ENCODE data around the gene TPST1.
"Not testable (repeated sequence)": the region's sequence is repeated elsewhere in the genome, so short reads cannot be mapped to it uniquely, and the experiment has no call there.

TPST1 gene

GRCh38 chr7:66296557-66296956 is 91.4 kb downstream of the TPST1 start:
- no peak for DNase-seq

GRCh38 chr7:66297579-66297978 is 92.4 kb downstream of the TPST1 start:
- DNase-seq: no peak

- no peak for DNase-seq
These were observed 96.1 kb downstream of the TPST1 start for GRCh38 chr7:66301249-66301648.

- DNase-seq: no peak
These were observed 96.6 kb downstream of the TPST1 start for GRCh38 chr7:66301737-66302136.

GRCh38 chr7:66303454-66304155 is 98.5 kb downstream of the TPST1 start:
- DNase-seq: no peak

GRCh38 chr7:66304536-66304935 is 99.4 kb downstream of the TPST1 start:
- no peak for DNase-seq

- DNase-seq: no peak
These were observed 101.1 kb downstream of the TPST1 start for GRCh38 chr7:66306243-66306642.

- DNase-seq: no peak
These were observed 102.6 kb downstream of the TPST1 start for GRCh38 chr7:66307591-66308215.

- no peak for DNase-seq
These were observed 103.3 kb downstream of the TPST1 start for GRCh38 chr7:66308411-66308810.

- DNase-seq: no peak
These were observed 105.5 kb downstream of the TPST1 start for GRCh38 chr7:66310620-66311019.

GRCh38 chr7:66313886-66314568 is 108.9 kb downstream of the TPST1 start:
- no peak for DNase-seq

GRCh38 chr7:66315192-66315591 is 110.1 kb downstream of the TPST1 start:
- no peak for DNase-seq

GRCh38 chr7:66319407-66319979 is 114.4 kb downstream of the TPST1 start:
- no peak for DNase-seq

GRCh38 chr7:66321283-66321682 is 116.1 kb downstream of the TPST1 start:
- DNase-seq: no peak

GRCh38 chr7:66323114-66323796 is 118.1 kb downstream of the TPST1 start:
- DNase-seq: no peak

GRCh38 chr7:66324985-66325384 is 119.9 kb downstream of the TPST1 start:
- not testable (repeated sequence) for DNase-seq

- DNase-seq: no peak
These were observed 121.5 kb downstream of the TPST1 start for GRCh38 chr7:66326501-66327215.

- no peak for DNase-seq
These were observed 125.8 kb downstream of the TPST1 start for GRCh38 chr7:66330961-66331360.

- no peak for DNase-seq
These were observed 126.7 kb downstream of the TPST1 start for GRCh38 chr7:66331883-66332282.

- no peak for DNase-seq
These were observed 128.3 kb downstream of the TPST1 start for GRCh38 chr7:66333443-66333842.

GRCh38 chr7:66335318-66335717 is 130.2 kb downstream of the TPST1 start:
- DNase-seq: no peak

GRCh38 chr7:66336760-66337159 is 131.6 kb downstream of the TPST1 start:
- no peak for DNase-seq

GRCh38 chr7:66339141-66339540 is 134.0 kb downstream of the TPST1 start:
- no peak for DNase-seq
